Hippocampal formation (tissue), 2 donors: ENCODE data around the gene TCHH.
"Not testable (repeated sequence)": the region's sequence is repeated elsewhere in the genome, so short reads cannot be mapped to it uniquely, and the experiment has no call there.

ENCODE experiments used
- DNase-seq, 2 donors: peaks; one replicate each; lab custom pipeline; 2025; lab: John Stamatoyannopoulos, UW

The TCHH gene

GRCh38 chr1:152115344-152115743, at the start of gene TCHH:
TSS of gene TCHH (minus strand) at chr1:152115444. CDS start at chr1:152114080, 1,364 bp downstream.
- DNase-seq = no peak

GRCh38 chr1:152164517-152165136, 49.4 kb upstream of the TCHH start:
- no peak for DNase-seq

GRCh38 chr1:152162792-152163463, 47.7 kb upstream of the TCHH start:
- no peak for DNase-seq

- no peak for DNase-seq
Observed at GRCh38 chr1:152160576-152160975, 45.3 kb upstream of the TCHH start.

- no peak for DNase-seq
Observed at GRCh38 chr1:152159144-152159543, 43.9 kb upstream of the TCHH start, which contains the start of gene RPTN. TSS of gene RPTN (minus strand) at chr1:152159228. CDS start at chr1:152157889, 1,339 bp downstream.

- DNase-seq = no peak
Observed at GRCh38 chr1:152153996-152154395, 38.8 kb upstream of the TCHH start.

GRCh38 chr1:152151646-152152045, 36.4 kb upstream of the TCHH start:
- no peak for DNase-seq

GRCh38 chr1:152148981-152149380, 33.7 kb upstream of the TCHH start:
- DNase-seq = no peak

- no peak for DNase-seq
Observed at GRCh38 chr1:152148051-152148450, 32.8 kb upstream of the TCHH start.

GRCh38 chr1:152145769-152146168, 30.5 kb upstream of the TCHH start:
- DNase-seq = no peak

- DNase-seq = not testable (repeated sequence)
Observed at GRCh38 chr1:152144674-152145183, 29.5 kb upstream of the TCHH start.

GRCh38 chr1:152143150-152143887, 28.1 kb upstream of the TCHH start:
- DNase-seq = no peak

- DNase-seq = peak; percentile 6 to 22
Observed at GRCh38 chr1:152141971-152142584, 26.8 kb upstream of the TCHH start.

GRCh38 chr1:152137215-152137614, 22.0 kb upstream of the TCHH start:
- DNase-seq = no peak

GRCh38 chr1:152130186-152130585, 14.9 kb upstream of the TCHH start:
- no peak for DNase-seq

- DNase-seq = no peak
Observed at GRCh38 chr1:152127673-152128072, 12.4 kb upstream of the TCHH start.

- no peak for DNase-seq
Observed at GRCh38 chr1:152125834-152126443, 10.7 kb upstream of the TCHH start.

- no peak for DNase-seq
Observed at GRCh38 chr1:152118915-152119314, 3.7 kb upstream of the TCHH start.

- no peak for DNase-seq
Observed at GRCh38 chr1:152112885-152113432, 2.3 kb downstream of the TCHH start.

GRCh38 chr1:152112101-152112884, 3.0 kb downstream of the TCHH start:
- no peak for DNase-seq

- DNase-seq = no peak
Observed at GRCh38 chr1:152111515-152111968, 3.7 kb downstream of the TCHH start.
